GM21717 (cell line): Measurements from ENCODE around the gene MAPKAP1.
"Not testable (repeated sequence)": the region's sequence is repeated elsewhere in the genome, so short reads cannot be mapped to it uniquely, and the experiment has no call there.

Experiments
- ATAC-seq: cut with Tn5 transposase; IDR thresholded peaks from one replicate; pipeline ENCODE4 v1.9.1; 2021; ENCODE audit warnings: mild to moderate bottlenecking, moderate library complexity; ENCODE audit not compliant: unreplicated experiment

MAPKAP1 gene

DNA sequence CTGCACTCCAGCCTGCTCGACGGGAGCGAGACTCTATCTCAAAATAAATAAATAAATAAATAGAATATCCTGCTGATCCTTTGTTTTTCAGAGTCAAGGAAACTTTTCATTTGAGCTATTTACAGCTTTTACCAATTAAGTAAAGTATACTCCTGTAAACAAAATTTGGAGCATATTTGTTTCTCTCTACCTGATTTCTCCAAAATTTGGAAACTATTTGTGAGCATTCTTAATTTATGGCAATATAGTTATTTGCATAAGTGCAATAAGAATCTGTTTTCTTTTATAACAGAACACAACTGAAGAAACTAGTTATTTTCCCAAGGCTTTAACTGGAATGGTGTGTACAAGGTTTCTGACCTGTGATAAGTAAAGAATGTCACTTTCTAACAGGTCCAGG is 135.2 kb downstream of the MAPKAP1 start:
- not testable (repeated sequence) for ATAC-seq

DNA sequence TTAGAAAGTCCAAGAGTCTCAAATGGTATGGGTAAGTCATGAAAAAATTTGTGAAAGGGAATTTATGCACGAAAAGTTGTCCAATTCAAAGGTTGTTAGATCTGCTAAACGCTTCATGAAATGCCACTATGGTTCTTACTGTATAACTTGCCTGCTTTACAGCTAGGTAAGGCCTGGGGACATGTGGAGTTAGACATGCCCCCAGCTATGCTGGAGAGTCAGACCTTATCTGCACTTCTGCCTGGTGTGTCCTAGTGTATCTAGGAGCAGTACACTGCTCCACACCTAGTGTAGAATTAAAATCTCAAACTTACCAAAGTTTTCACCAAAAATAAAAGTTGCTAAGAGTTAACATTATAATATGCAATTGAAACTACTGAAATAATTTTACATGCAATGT is 136.8 kb downstream of the MAPKAP1 start:
- ATAC-seq, result no peak

DNA sequence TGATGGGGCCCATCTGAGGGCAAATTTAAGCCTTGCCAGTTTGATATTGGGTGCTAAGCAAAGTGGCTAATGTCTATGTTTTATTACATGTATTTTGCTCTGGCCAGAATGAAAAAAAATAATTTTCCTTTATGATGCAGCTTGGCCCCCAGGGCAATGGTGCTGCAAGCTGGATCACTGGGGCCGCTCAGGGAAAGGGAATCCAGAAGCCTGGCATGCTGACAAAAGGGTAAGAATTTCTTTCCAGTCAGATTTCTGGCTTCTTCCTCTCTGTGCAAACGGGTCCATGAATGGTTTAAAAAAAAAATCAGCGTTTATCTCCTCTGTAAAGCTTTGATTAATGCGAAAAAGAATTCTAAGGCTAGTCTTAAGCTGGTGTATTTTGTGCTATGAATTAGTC is 138.4 kb downstream of the MAPKAP1 start:
- ATAC-seq, result no peak

DNA sequence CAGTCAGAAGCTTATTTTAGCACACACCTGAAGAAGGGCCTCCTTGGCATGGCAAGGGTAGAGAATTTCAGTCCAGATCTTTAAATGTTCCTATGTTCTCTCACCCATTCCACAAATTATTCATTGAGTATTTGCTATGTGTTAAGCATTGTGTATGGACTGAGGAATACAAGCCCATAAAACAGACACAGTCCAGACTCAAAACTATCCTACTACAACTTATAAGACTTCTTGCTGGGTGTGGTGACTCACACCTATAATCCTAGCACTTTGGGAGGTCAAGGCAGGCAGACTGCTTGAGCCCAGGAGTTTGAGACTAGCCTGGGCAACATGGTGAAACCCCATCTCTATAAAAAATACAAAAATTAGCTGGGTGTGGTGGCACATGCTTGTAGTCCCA is 141.0 kb downstream of the MAPKAP1 start:
- not testable (repeated sequence) for ATAC-seq

DNA sequence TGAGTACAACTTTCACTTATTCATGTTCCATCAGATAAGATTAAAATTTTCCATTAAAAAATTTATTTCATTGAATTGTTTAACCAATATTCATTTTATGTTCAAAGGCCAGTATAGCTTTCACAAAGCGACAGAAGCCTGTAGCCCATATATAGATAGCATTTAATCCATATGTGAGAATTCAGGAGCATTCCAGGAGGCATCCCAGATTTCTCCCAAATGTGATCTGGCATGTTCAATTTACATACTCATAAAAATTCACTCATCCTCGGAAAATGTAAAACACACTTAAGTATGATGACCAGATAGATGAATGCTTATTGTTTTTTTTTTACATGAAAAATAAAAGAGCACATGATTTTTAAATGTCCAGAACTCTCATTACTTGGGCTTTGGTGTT is 141.9 kb downstream of the MAPKAP1 start:
- ATAC-seq, result no peak

DNA sequence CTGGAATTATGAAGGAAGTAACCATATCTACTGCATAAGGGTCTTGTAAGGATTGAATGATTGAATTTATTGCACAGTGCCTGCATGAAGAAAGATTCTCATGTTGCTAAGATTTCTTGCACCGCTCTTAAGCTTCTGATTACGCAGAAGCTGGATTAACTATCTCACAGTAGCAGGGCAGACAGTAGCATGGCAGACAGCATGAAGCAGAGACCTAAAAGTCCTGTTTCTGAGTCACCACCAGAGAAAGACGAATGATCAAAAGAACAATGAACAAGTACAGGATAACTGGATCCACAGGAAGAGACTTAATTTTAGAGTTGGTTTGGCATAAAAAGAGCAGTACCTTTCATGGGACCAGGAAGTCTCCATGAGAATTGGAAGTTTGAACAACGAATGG is 142.4 kb downstream of the MAPKAP1 start:
- ATAC-seq, result no peak

DNA sequence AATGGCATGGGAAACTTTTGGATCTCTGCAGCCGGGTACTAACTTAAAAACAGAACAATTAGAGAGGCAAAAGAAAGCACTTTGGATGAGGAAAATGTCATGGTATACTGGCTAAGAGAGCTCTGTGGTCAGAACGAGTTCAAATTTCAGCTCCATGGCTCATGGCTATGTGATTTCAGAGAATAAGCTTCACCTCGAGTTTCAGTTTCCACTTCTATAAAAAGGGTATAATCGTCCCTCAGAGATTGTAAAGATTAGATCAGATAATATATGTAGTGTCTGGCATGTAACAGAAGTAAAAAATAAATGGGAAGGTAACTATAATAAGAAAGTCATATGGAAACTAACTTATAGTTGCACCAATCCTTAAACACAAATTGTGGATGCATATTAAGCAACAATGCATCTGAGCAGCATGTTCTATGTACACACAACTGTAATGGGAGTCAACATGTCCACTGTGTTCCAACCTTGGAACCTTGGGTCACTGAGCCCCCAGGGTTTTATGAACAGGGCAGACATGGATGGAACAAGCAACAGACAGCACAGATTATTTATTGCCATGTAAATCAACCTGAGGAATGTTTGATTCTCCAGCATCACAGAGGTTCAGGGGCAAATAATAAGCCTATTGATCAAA is 145.4 kb downstream of the MAPKAP1 start:
- ATAC-seq, result peak; percentile 68

DNA sequence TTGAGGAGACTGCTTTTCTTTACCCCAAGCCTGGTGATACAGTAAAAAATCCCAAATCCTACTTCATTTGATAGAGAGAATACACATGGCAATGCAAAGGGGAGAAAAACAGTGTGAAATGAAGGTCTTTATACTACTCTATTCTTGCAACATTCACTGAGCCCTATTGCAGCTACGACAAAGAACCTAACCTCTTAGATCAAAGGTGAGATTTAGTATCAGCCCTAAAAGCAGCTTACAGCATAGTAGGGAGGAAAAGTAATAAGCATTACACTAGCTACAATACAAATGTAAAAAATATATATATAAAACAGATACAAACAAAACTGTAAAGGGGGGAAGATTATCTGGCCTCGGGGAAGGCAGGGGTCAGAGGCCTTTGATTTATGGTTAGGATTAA is 147.1 kb downstream of the MAPKAP1 start:
- ATAC-seq, result no peak

DNA sequence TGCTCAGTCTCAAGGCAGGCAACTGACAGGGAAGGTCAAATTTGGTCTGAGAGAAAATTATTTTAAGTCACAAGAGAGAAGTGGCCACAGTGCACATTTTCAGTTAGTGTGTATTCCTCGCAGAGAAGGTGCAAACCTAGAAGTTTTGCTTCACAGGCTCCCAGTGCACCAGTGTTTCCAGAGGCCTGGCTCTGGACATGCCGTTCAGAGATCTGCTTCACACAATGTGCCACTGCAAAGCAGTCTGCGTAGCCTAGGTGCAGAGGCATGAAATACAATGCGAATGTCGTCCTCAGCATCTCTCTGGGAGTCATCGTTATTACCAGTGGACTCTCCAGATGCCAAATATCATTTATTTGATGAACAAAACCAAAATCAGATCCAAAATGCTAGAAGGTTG is 147.8 kb downstream of the MAPKAP1 start:
- no peak for ATAC-seq

DNA sequence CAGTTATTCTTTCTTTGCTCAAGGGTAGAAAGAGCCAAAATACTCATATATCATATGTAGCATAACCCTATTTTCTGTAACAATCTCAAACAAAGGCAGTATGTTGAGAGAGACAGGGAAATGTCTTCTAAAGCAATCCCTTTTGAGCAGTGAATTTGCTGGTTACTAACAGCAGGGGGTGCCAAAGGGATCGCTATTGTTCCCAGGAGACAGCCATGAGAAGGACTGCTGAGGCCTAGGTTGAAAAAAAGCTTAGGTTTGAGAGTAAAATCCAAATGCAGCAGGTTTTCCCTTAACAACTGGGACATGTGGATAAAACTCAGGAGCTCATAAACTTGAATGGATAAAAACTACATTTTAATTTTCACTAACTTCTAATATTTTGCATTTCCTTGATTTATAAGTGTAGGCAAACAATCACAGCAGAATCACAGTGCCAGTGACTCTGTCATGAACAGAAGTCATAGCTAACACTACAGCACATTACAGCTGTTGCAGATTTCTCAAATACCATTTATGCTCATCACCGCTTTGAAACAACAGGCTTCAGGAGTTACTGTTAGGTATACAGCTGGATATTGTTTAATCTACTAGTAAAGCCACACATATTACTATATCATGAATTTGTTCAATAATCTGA is 148.4 kb downstream of the MAPKAP1 start:
- no peak for ATAC-seq

DNA sequence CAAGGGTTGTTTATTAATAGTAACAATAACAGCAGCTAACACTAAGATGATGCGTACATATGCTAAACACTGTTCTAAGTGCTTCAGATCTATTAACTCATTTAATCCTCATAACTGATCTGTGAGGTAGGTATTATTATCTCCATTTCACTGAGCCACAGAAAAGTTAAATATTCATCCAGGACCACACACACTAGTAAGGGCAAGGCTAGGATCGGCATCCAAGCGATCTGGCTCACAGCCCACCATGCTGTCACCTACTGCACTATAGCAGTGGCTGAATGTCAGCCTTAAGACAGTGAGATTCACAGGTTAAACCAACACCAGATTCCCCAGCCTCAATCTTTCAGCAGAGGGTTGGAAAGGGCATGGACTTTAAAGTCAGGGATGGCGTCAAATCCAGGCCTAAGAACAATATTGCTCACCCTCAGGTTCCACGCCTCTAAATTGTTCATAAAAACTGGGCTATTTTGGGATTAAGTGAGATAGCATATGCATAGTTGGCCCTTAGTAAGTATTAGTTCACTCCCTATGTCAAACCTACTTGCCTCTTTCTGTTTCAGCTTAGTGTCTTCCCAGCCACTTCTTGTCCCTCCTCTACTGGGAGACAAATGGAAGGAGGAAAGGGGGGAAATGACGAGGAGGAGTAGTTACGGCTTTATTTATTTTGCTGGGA is 150.8 kb downstream of the MAPKAP1 start:
- ATAC-seq, result no peak

DNA sequence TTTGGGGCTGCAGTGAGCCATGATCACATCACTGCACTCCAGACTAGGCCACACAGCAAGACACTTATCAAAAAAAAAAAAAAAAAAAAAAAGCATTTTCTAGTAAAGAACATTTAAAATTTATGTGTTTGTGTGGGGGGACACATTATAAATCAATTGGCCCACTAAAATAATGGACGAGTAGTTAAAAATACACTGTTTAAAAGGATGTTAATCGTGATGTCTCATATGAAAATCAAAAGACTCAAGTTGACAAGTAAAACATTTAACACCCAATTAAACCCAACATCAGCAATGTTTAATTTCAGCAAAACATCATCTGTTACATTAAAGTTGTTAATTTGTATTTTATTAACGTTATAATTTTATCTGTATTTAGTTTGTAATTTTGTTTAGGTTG is 152.3 kb downstream of the MAPKAP1 start:
- no peak for ATAC-seq

DNA sequence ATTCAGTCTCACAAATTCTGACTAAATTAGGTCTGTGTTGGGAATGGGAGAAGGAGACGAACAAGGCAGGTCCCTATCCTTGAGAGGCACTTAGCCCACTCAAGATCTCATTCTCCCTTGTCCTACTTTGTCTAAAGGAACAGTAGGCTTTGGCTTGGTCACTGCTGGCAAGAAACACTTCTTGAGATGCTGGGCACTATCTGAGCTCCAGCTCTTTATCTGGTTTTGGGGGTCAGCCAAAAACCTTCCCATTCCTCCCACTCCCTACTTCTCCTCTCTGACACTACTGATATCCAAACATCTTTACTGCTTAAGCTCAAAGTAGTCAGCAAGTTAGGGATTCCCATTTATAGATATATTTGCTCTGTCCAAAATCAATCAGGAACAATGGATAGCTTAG is 155.2 kb downstream of the MAPKAP1 start:
- ATAC-seq, result no peak

DNA sequence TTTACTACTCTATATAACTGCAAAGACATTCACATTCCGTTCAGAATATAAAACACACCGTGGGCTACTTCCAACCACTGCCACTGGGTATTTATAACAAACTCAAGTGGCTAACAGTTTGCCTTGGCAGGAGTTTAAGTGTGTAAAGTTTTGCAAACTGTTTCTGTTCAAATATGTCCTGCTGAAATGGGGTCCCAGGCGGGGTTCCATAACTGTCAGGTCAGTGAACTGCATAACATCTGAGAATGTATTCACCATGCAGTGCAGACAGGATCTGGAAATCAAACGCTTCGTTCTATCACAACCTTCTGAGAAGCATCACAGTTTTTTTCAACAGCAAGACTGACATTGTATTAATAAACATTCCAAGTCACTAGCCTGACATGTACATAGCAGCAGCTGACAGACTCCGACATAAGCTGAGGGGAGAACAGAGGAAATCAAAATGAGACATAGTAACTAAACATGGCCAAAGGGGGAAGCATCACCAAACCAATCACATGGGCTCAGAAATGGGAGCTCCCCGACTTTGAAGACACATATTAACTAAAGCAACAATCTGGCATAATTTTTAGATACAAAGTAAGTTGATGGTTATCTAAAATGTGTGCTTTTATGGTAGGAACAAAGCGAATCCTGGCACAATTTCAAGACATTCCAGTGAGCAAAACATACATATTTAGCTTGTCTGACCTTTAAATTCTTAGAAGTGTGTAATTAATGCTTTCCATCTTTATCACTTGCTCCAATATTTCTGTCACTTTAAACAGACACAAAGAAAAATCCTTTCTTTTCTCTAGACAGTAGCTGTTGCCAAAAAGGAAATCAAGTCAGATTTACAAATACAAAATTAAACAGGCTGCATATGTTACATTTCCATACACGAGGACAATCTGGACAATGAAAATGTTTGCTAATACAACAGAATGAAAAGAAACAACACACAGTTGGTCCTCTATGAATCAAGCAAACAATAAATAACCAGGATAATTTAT is 156.8 kb downstream of the MAPKAP1 start:
- ATAC-seq, result no peak

DNA sequence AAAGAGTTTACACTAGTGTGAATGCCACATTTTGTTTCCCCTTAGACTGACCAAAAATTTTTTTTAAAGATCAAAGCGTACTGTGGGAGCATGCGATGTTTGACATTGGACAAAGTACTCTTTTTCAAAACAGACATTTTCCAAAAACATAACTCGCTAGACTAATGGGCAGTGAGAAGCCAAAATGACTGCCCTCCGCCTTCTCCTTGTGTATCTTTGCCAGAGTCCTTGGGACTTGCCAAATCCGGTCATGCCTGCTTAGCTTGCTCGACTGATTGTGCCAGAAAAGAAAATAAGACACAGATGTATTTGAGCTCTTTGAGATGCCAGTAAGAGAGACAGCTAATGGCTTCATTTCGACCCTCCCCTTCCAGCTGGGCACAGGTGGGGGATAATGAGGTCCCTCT is 157.5 kb downstream of the MAPKAP1 start:
- no peak for ATAC-seq

DNA sequence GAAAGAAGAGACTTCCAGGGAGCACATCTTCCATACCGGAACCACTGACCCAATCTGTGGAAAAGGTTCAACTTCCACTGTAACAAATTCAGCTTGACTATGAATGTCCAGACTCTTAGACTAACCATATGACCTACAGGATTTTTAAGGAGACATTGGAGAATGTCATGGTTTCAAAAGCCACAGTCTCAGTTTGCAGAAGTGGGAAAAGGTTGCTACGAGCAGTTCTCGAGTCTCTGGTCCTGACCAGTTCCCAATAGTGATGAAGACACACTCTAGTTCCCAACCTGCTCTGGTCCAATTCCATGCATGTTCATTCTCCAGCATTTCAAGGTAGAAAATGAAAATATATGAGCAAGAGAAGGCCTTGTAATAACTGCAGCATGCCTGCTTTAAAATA is 158.0 kb downstream of the MAPKAP1 start:
- no peak for ATAC-seq

DNA sequence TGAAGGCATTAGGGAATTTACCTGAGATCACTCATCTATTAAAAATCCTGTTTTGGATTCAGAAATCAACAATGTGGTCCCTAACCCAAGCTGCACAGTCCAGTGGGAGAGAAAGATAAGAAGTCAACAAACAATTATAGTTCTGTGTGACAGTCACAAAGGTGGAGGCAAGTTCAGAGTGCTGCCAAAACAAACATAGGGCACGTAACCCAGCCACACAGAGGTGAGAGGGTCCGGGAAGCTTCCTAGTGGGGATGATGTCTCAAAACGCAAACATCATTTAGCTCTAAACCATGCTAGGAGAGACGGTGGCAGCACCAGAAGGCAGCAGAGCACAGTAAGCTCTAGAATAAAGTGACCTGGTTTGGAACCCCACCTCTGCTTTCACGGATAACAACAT is 158.9 kb downstream of the MAPKAP1 start:
- no peak for ATAC-seq

DNA sequence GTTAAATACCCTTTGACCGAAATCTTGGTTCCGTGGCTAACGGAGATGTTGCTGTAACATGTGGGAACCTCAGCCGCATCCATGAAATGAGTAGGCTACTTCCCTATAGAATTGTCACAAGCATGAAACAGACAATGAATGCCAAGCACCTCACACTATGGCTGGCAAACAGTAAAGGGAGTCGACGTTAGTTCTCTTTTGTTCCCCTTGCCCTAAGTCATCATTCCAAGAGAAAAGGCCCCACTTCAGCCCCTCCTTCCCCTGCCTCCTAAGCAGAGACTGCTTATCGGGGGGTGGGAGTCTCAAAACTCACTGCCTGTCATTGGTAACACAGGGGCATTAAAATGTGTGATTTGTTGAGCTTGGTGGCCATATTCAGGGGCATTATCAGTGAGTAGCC is 159.6 kb downstream of the MAPKAP1 start:
- ATAC-seq, result no peak

DNA sequence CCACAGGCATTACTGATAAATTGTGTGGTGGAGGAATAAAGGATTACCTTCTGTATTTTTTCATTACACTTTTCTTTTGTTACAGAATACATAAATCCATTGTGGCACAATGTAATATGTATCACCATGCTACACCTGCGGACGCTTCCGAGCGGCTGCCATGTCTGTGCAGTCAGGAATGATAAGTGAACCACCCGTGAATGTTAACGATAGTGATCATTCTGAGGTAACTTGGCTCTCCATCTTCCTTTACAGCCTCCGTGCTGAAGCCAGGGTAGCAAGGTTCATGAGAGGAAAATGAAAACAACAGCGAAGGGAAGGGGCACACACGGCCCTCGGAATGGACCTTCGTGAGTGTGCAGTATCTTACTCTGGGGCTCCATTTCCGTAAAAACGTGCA is 161.2 kb downstream of the MAPKAP1 start:
- no peak for ATAC-seq

DNA sequence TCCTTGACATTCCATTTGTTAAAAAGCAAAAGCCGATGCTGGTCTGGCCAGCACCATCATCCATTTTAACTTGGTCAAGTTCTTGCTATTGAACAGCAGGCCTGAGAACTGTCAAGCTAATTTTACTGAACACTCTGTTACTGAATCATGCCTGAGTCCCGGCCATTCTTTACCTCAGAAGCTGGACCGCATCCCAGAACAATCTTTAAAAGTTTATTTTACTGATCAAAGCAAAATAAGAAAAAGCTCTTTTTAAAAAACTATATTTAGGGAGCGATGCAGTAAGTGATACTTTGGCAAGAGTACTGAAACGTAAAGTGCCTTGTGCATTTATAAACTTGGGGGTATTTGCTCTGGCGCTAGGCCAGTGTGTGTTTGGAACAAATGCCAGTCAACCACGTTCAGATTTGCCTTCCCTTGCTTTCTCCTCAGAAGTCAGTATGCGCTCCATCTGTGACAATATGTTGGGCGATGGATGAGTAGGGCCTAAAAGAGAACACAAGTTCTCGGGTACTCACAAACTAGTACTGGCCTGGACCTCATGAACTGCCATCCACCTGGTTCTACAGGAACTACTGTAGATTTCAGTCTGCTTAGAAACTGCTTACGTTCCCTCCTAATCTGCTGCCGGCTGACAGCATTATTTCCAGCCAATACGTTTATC is 161.9 kb downstream of the MAPKAP1 start:
- ATAC-seq, result no peak

DNA sequence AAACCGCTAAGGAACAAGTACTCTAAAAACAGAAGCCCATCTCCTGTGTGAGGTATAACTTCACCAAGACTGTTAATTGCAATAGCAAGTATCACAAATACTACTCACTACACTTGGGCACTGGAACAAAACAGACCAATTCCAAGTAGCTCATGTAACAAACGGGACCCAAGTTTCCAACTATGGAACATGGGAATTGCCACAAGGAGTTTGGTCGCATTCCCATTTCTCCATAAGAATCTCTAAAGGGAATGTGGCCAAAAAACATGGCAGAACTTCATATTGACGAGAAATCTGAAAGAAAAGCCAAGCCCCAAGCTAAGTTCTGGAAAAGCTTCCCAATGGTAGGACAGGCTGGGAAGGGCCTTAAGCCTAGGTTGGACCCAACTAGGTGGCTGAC is 162.5 kb downstream of the MAPKAP1 start:
- no peak for ATAC-seq
